OCI-LY1 (cell line): ENCODE data around the gene EML4.
"Not testable (repeated sequence)": the region's sequence is repeated elsewhere in the genome, so short reads cannot be mapped to it uniquely, and the experiment has no call there.

Source experiments
- H2AFZ ChIP-seq: fragments of 200-600 bp; sonication (generic), shearing (Covaris generic); 2 replicates; pipeline ENCODE4 v1.6.0; 2014; ENCODE audit warnings: antibody characterized with exemption, mild to moderate bottlenecking, low read length
- H3F3A ChIP-seq: fragments of 200-600 bp; sonication (generic), shearing (Covaris generic); 2 replicates; pipeline ENCODE4 v1.6.0; 2014; ENCODE audit warnings: mild to moderate bottlenecking, antibody characterized with exemption, low read length, moderate library complexity; ENCODE audit not compliant: insufficient read depth
- H3K27ac ChIP-seq: fragments of 200-600 bp; sonication (generic); 2 replicates; pipeline ENCODE4 v1.5.1; 2014; ENCODE audit warnings: low read length, mixed run types, mild to moderate bottlenecking, low read depth; ENCODE audit not compliant: poor library complexity, severe bottlenecking
- H3K27me3 ChIP-seq: fragments of 200-600 bp; sonication (generic); 2 replicates; pipeline ENCODE4 v1.6.0; 2014; ENCODE audit warnings: antibody characterized with exemption, mild to moderate bottlenecking, low read length, moderate library complexity; ENCODE audit not compliant: insufficient read depth
- H3K36me3 ChIP-seq: fragments of 200-600 bp; sonication (generic); 2 replicates; pipeline ENCODE4 v1.6.1; 2014; ENCODE audit warnings: mild to moderate bottlenecking, antibody characterized with exemption, low read length, moderate library complexity, mixed read lengths; ENCODE audit not compliant: insufficient read depth
- H3K4me1 ChIP-seq: fragments of 200-600 bp; sonication (generic); 2 replicates; pipeline ENCODE4 v1.5.1; 2014; ENCODE audit warnings: mild to moderate bottlenecking, low read length, moderate library complexity; ENCODE audit not compliant: insufficient read depth, severe bottlenecking
- H3K4me2 ChIP-seq: fragments of 200-600 bp; sonication (generic), shearing (Covaris generic); 2 replicates; pipeline ENCODE4 v1.6.1; 2014; ENCODE audit warnings: low read length
- H3K4me3 ChIP-seq: fragments of 200-600 bp; sonication (generic); 2 replicates; pipeline ENCODE4 v1.5.1; 2014; ENCODE audit warnings: low read length, low read depth, mild to moderate bottlenecking, mixed read lengths; ENCODE audit not compliant: poor library complexity, severe bottlenecking
- H3K79me2 ChIP-seq: fragments of 200-600 bp; shearing (Covaris generic); 2 replicates; pipeline ENCODE4 v1.6.1; 2016; ENCODE audit warnings: mixed run types, low read length, mixed read lengths; ENCODE audit not compliant: insufficient read depth
- H3K9ac ChIP-seq: fragments of 200-600 bp; sonication (generic), shearing (Covaris generic); 2 replicates; pipeline ENCODE4 v1.6.1; 2014; ENCODE audit warnings: mild to moderate bottlenecking, low read length, mixed read lengths
- H3K9me2 ChIP-seq: fragments of 200-600 bp; sonication (generic), shearing (Covaris generic); 2 replicates; pipeline ENCODE4 v1.6.1; 2014; ENCODE audit warnings: low read depth, mild to moderate bottlenecking, low read length, mixed read lengths
- H3K9me3 ChIP-seq: fragments of 200-600 bp; shearing (Covaris generic); 2 replicates; pipeline ENCODE4 v1.6.1; 2014; ENCODE audit warnings: low read length, mixed read lengths
- H4K20me1 ChIP-seq: fragments of 200-600 bp; sonication (generic), shearing (Covaris generic); 2 replicates; pipeline ENCODE4 v1.6.0; 2016; ENCODE audit warnings: mild to moderate bottlenecking, low read length; ENCODE audit not compliant: insufficient read depth
- CTCF ChIP-seq: fragments of 200-600 bp; sonication (generic), shearing (Covaris generic); IDR thresholded peaks from 2 replicates; pipeline ENCODE4 v1.5.1; 2017; ENCODE audit warnings: mild to moderate bottlenecking, antibody characterized with exemption, low read length, moderate library complexity, mixed read lengths
- EZH2 ChIP-seq: fragments of 200-600 bp; sonication (generic), shearing (Covaris generic); IDR thresholded peaks from 2 replicates; pipeline ENCODE4 v1.8.0; 2017; ENCODE audit warnings: borderline replicate concordance, mixed run types, mild to moderate bottlenecking, antibody characterized with exemption, low read length, moderate library complexity, mixed read lengths

EML4 gene

GRCh38 chr2:42129947-42130346 lies 39.2 kb upstream of the EML4 start:
- H3K4me1 ChIP-seq = peaks cover 17% of the 10 kb centered on the region

GRCh38 chr2:42130858-42131257 lies 38.3 kb upstream of the EML4 start:
- H3K9ac ChIP-seq, H3K4me3 ChIP-seq, H3F3A ChIP-seq, H3K4me2 ChIP-seq, H3K27ac ChIP-seq, H3K27me3 ChIP-seq, H3K36me3 ChIP-seq, H3K79me2 ChIP-seq, H4K20me1 ChIP-seq, H2AFZ ChIP-seq, H3K9me3 ChIP-seq, H3K9me2 ChIP-seq: not testable (repeated sequence)
- peaks cover 17% of the 10 kb centered on the region for H3K4me1 ChIP-seq

More at GRCh38 chr2:42129947-42130346, 39.2 kb upstream of the EML4 start:
- Histone ChIP-seq H3K9me2 (no peaks in the 10 kb centered on the region), H3K4me2 (no peak overlapping the region), H3K4me3 (no peak overlapping the region), H2AFZ (no peak overlapping the region), H3K9me3 (no peaks in the 10 kb centered on the region), H3K27ac (no peak overlapping the region), H3K27me3 (peaks cover 5% of the 10 kb centered on the region; the same call in 1 of the 2 replicates), H3K79me2 (no peaks in the 10 kb centered on the region), H4K20me1 (no peaks in the 10 kb centered on the region), H3K9ac (no peak overlapping the region), H3F3A (no peaks in the 10 kb centered on the region), H3K36me3 (no peaks in the 10 kb centered on the region)
- TF ChIP-seq CTCF = no peak
- TF ChIP-seq EZH2 = no peak

- Histone ChIP-seq H3K27me3 (peaks cover 5% of the 10 kb centered on the region; the same call in 1 of the 2 replicates), H3K4me2 (peak overlapping the region; percentile 43), H3F3A (no peaks in the 10 kb centered on the region), H3K36me3 (no peaks in the 10 kb centered on the region), H2AFZ (no peak overlapping the region), H3K4me3 (peak overlapping the region; percentile 12), H3K79me2 (no peaks in the 10 kb centered on the region), H3K9me3 (no peaks in the 10 kb centered on the region), H4K20me1 (no peaks in the 10 kb centered on the region), H3K9me2 (no peaks in the 10 kb centered on the region), H3K4me1 (peaks cover 12% of the 10 kb centered on the region), H3K9ac (no peak overlapping the region), H3K27ac (no peak overlapping the region)
- TF ChIP-seq CTCF = no peak
Observed at GRCh38 chr2:42132191-42132965, 36.8 kb upstream of the EML4 start.
